HG03095 (cell line): ENCODE measurements around the gene CPEB3.

ENCODE experiments used
- ATAC-seq: cut with Tn5 transposase; IDR thresholded peaks from one replicate; pipeline ENCODE4 v1.9.1; 2021; ENCODE audit warnings: moderate library complexity; ENCODE audit not compliant: unreplicated experiment

The CPEB3 gene

DNA sequence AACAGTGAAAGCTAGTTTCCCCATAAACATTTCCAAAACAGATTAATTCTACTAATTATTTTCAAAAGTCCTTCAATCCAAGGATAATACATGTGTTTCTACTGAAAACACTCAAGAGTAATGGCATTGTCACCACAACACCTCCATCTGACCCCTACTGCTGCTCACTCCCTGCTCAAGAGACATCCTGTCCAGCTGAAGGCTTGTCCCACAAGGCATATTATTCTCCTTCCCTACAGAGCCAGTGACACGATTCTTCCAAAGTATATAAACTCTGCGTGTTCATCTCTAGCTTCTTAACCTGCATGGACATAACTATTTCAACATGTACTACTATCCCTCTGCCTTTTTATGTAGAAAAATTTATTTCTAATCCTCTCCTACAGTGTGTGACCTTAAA lies 182.1 kb downstream of the CPEB3 start:
- no peak for ATAC-seq

GRCh38 chr10:92108120-92108519 lies 182.8 kb downstream of the CPEB3 start:
- no peak for ATAC-seq

- no peak for ATAC-seq
Observed at GRCh38 chr10:92103376-92104090, 187.3 kb downstream of the CPEB3 start.

- no peak for ATAC-seq
Observed at GRCh38 chr10:92102601-92103213, 188.2 kb downstream of the CPEB3 start.

- no peak for ATAC-seq
Observed at GRCh38 chr10:92094960-92095359, 195.9 kb downstream of the CPEB3 start.

- ATAC-seq: no peak
Observed at GRCh38 chr10:92091965-92092364, 198.9 kb downstream of the CPEB3 start.

DNA sequence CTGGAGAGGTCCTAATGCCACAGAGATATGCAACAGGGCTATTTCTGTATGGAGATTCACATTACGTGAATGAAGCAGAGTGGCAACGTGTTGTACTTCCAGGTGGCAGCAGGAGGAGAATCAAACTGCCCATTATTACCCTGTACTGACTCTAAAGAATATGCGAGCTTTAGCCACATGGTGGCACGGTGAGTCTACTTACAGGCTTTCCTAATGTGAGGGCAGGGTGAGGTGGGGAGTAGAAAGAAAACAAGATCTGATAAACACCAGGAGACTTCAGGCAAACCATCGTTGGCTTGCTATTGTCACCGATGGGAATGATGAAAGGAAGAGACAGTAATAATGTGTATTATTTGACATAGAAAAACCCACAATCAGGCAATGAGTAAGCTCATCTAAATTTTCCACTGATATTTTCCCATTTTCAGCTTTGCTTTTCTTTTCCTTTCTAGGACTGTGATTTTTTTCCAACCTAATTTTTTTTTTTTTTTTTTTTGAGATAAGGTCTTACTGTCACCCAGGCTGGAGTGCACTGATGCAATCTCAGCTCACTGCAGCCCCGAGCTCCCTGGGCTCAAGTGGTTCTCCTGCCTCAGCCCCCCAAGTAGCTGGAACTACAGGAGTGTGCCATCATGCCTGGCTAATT lies 203.0 kb downstream of the CPEB3 start:
- ATAC-seq: peak; percentile 88

GRCh38 chr10:92082583-92083280 lies 208.1 kb downstream of the CPEB3 start:
- no peak for ATAC-seq

- ATAC-seq: no peak
Observed at GRCh38 chr10:92081641-92082040, 209.2 kb downstream of the CPEB3 start.

- no peak for ATAC-seq
Observed at GRCh38 chr10:92080244-92080643, 210.6 kb downstream of the CPEB3 start.

- ATAC-seq: no peak
Observed at GRCh38 chr10:92079003-92079402, 211.9 kb downstream of the CPEB3 start.

DNA sequence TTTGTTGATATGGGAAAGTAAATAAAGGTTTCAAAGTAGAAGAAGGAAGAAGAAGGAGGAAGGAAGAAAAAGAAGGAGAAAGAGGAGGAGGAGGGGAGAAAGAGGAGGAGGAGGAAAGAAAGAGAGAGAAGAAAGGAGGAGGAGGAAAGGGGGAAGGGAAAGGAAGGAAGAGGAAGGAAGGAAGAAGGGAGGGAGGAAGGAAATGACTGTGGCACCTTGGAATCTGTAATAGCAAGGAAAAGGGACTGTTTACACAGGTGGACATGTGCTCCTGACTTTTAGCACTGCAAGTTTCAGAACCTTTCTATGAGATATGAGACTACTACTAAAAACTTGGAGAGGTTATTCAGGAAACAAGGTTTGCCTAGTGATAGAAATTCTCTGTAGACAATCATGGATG lies 214.2 kb downstream of the CPEB3 start:
- ATAC-seq: no peak

- ATAC-seq: no peak
Observed at GRCh38 chr10:92075829-92076228, 215.0 kb downstream of the CPEB3 start.

DNA sequence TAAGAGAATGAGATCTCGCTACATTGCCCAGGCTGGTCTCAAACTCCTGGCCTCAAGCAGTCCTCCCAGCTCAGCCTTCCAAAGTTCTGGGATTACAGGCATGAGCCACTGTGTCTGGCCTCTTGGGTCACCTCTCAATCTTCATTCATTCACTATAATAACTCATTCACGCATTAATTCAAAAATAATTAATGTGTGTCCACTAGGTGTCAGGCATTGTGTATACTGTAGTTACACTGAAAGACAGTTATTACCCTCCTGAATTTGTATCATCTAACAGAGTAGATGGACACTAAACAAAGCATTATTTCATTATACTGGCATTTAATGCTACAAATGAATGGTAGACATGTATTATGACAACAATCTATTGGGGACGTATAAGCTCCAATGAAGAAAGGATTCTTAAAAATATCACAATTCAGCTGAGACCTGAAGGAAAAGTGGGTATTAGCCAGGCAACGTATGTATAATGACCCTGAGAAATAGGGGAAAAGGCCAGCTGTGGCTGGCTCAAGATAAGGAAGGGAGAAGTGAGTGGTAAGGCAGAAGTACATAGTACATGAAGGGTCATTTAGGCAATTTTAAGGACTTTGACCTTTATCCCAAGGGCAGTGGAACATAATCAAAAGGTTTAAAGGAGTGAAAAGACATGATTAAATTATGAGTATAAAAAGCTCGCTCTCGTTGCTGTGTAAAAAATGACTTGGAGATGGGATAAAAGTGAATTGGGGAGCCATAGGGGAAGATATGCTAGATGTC lies 216.6 kb downstream of the CPEB3 start:
- ATAC-seq: no peak

DNA sequence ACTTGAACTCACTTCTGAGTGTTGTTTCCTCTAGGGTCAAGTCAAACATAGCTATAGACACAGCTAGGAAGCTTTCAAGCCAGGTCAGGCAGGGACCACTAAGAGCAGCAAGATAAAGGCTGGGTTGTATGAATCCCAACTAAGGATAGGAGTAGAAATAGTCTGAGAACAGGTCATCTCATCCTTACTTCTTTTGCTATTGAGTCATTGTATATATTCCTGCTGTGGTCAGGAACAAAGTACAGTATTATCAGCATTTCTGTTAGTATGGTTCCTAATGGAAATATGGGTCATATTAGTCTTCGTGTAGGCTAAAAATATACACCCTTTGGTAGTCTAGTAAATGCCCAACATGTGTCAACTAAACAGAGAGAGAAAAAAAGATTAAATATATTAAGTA lies 222.0 kb downstream of the CPEB3 start:
- ATAC-seq: no peak

GRCh38 chr10:92066386-92066785 lies 224.5 kb downstream of the CPEB3 start:
- no peak for ATAC-seq

DNA sequence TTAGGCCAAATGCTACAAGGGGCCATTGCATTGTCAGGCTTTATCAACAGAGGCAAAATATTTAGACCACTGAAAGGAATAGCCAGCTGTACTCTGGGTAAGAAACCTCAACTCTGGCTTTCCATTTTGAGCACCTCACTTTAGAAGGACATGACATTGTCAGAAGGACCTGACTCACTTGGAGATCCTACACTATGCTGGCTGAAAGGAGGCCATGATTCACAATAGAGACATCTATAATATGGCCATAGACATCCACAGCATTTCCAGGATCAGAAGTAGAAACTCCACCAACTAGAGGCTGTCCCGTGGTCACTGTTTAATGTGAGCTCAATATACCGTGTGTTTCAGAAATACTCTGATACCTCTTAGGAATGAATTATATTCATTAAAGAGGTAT lies 226.4 kb downstream of the CPEB3 start:
- no peak for ATAC-seq

DNA sequence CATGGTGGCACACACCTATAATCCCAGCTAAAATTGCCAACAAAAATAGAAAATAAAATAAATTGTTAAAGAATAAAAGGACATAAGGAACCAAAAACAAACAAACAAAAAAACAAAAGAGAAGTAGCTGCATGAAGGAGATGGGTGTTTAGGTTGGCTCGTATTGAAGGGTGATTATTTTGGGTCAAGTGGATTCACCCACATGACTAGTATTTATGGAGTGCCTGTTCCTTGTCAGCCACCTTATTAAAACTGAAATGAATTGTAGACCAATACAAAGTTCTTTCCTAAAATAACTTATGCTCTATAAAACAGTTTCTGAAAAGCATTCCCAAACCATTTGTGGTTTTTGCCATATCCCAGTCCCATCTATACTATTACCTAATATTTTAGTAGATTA lies 228.6 kb downstream of the CPEB3 start:
- ATAC-seq: no peak

- ATAC-seq: no peak
Observed at GRCh38 chr10:92054807-92055206, 236.1 kb downstream of the CPEB3 start.

DNA sequence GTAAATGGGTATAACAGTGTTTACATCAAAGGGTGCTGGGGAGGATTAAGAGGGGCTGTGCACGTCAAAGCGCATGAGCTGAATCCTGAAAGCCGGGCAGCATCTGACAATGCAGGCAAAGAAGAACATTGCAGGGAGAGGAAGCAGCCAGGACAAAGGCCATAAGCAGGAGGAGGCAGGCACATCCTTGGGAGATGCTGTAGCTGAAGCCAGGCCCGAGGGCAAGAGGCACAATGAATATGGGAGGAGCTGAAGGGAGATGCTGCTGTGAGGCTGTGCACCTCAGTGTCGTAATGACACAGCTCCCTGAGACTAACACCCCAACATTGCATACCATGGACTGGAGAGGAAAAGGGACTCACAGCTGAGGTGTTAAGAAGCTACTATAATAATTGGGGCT lies 238.1 kb downstream of the CPEB3 start:
- ATAC-seq: no peak

- ATAC-seq: no peak
Observed at GRCh38 chr10:92052088-92052487, 238.8 kb downstream of the CPEB3 start.
